ENCODE measurements around the gene SNX30. TPM values are rescaled to one million over a fixed set of nuclear protein-coding genes. Genes with fewer than 3 reads are reported as not detected.

The SNX30 gene
- total RNA-seq, 3 donors from 2014 or later = 2.3 to 3.8 (median 3.2) TPM

GRCh38 chr9:112896131-112896530, 145.6 kb downstream of the SNX30 start:
- Mint-ChIP-seq H3K4me3 (no peak overlapping the region), H3K27me3 (ENCODE audit: low read depth) (peaks cover 50% of the 10 kb centered on the region), H3K9me3 (no peaks in the 10 kb centered on the region), H3K36me3 (ENCODE audit: insufficient read depth) (no peaks in the 10 kb centered on the region), H3K4me1 (ENCODE audit: low read depth) (peaks cover 2% of the 10 kb centered on the region)
- ATAC-seq (no peak), DNase-seq (no peak)

- no peaks in the 10 kb centered on the region for H3K9me3 Mint-ChIP-seq
- DNase-seq (no peak), ATAC-seq (no peak)
- peaks cover 2% of the 10 kb centered on the region for H3K4me1 Mint-ChIP-seq (ENCODE audit: low read depth)
- H3K36me3 Mint-ChIP-seq (ENCODE audit: insufficient read depth) = no peaks in the 10 kb centered on the region
- no peak overlapping the region for H3K4me3 Mint-ChIP-seq
- peaks cover 40% of the 10 kb centered on the region for H3K27me3 Mint-ChIP-seq (ENCODE audit: low read depth)
Observed at GRCh38 chr9:112898872-112899311, 148.3 kb downstream of the SNX30 start.

GRCh38 chr9:112900488-112900887, 149.9 kb downstream of the SNX30 start:
- H3K4me3 Mint-ChIP-seq = no peak overlapping the region
- peaks cover 2% of the 10 kb centered on the region for H3K4me1 Mint-ChIP-seq (ENCODE audit: low read depth)
- ATAC-seq (no peak), DNase-seq (no peak)
- peaks cover 43% of the 10 kb centered on the region for H3K27me3 Mint-ChIP-seq (ENCODE audit: low read depth)
- no peaks in the 10 kb centered on the region for H3K36me3 Mint-ChIP-seq (ENCODE audit: insufficient read depth)
- H3K9me3 Mint-ChIP-seq = no peaks in the 10 kb centered on the region

- no peaks in the 10 kb centered on the region for H3K36me3 Mint-ChIP-seq (ENCODE audit: insufficient read depth)
- no peak for ATAC-seq
- H3K4me3 Mint-ChIP-seq = no peak overlapping the region
Observed at GRCh38 chr9:112900901-112901300, 150.3 kb downstream of the SNX30 start.

GRCh38 chr9:112905084-112905483, 154.5 kb downstream of the SNX30 start:
- ATAC-seq = no peak
- Mint-ChIP-seq H3K36me3 (ENCODE audit: insufficient read depth) (no peaks in the 10 kb centered on the region), H3K9me3 (no peaks in the 10 kb centered on the region), H3K4me3 (no peak overlapping the region), H3K27me3 (ENCODE audit: low read depth) (peaks cover 27% of the 10 kb centered on the region), H3K4me1 (ENCODE audit: low read depth) (no peaks in the 10 kb centered on the region)
- DNase-seq = no peak

More at GRCh38 chr9:112900901-112901300, 150.3 kb downstream of the SNX30 start:
- no peaks in the 10 kb centered on the region for H3K9me3 Mint-ChIP-seq
- H3K27me3 Mint-ChIP-seq (ENCODE audit: low read depth) = peaks cover 42% of the 10 kb centered on the region
- DNase-seq = no peak
- H3K4me1 Mint-ChIP-seq (ENCODE audit: low read depth) = peaks cover 2% of the 10 kb centered on the region

GRCh38 chr9:112911736-112912135, 161.2 kb downstream of the SNX30 start:
- no peak overlapping the region for H3K4me3 Mint-ChIP-seq
- ATAC-seq = no peak
- no peaks in the 10 kb centered on the region for H3K9me3 Mint-ChIP-seq
- H3K27me3 Mint-ChIP-seq (ENCODE audit: low read depth) = peaks cover 5% of the 10 kb centered on the region
- H3K4me1 Mint-ChIP-seq (ENCODE audit: low read depth) = no peaks in the 10 kb centered on the region
- H3K36me3 Mint-ChIP-seq (ENCODE audit: insufficient read depth) = no peaks in the 10 kb centered on the region
- no peak for DNase-seq

GRCh38 chr9:112912636-112913035, 162.1 kb downstream of the SNX30 start:
- H3K27me3 Mint-ChIP-seq (ENCODE audit: low read depth) = peaks cover 3% of the 10 kb centered on the region
- no peak overlapping the region for H3K4me3 Mint-ChIP-seq
- no peaks in the 10 kb centered on the region for H3K36me3 Mint-ChIP-seq (ENCODE audit: insufficient read depth)
- no peak for ATAC-seq
- no peak for DNase-seq
- no peaks in the 10 kb centered on the region for H3K9me3 Mint-ChIP-seq
- H3K4me1 Mint-ChIP-seq (ENCODE audit: low read depth) = no peaks in the 10 kb centered on the region

GRCh38 chr9:112913326-112913725, 162.8 kb downstream of the SNX30 start:
- H3K9me3 Mint-ChIP-seq = no peaks in the 10 kb centered on the region
- no peaks in the 10 kb centered on the region for H3K36me3 Mint-ChIP-seq (ENCODE audit: insufficient read depth)
- H3K27me3 Mint-ChIP-seq (ENCODE audit: low read depth) = peaks cover 3% of the 10 kb centered on the region
- DNase-seq (no peak), ATAC-seq (no peak)
- H3K4me1 Mint-ChIP-seq (ENCODE audit: low read depth) = no peaks in the 10 kb centered on the region
- H3K4me3 Mint-ChIP-seq = no peak overlapping the region

- H3K36me3 Mint-ChIP-seq (ENCODE audit: insufficient read depth) = no peaks in the 10 kb centered on the region
- ATAC-seq (no peak), DNase-seq (no peak)
- no peaks in the 10 kb centered on the region for H3K4me1 Mint-ChIP-seq (ENCODE audit: low read depth)
- no peak overlapping the region for H3K4me3 Mint-ChIP-seq
- no peaks in the 10 kb centered on the region for H3K9me3 Mint-ChIP-seq
- peaks cover 3% of the 10 kb centered on the region for H3K27me3 Mint-ChIP-seq (ENCODE audit: low read depth)
Observed at GRCh38 chr9:112914524-112914923, 164.0 kb downstream of the SNX30 start.

- ATAC-seq (no peak), DNase-seq (no peak)
- H3K4me1 Mint-ChIP-seq (ENCODE audit: low read depth) = no peaks in the 10 kb centered on the region
- no peaks in the 10 kb centered on the region for H3K36me3 Mint-ChIP-seq (ENCODE audit: insufficient read depth)
- peaks cover 8% of the 10 kb centered on the region for H3K27me3 Mint-ChIP-seq (ENCODE audit: low read depth)
- no peak overlapping the region for H3K4me3 Mint-ChIP-seq
- no peaks in the 10 kb centered on the region for H3K9me3 Mint-ChIP-seq
Observed at GRCh38 chr9:112917047-112917986, 166.8 kb downstream of the SNX30 start.

- Mint-ChIP-seq H3K4me3 (no peak overlapping the region), H3K4me1 (ENCODE audit: low read depth) (no peaks in the 10 kb centered on the region), H3K9me3 (no peaks in the 10 kb centered on the region), H3K27me3 (ENCODE audit: low read depth) (peaks cover 7% of the 10 kb centered on the region), H3K36me3 (ENCODE audit: insufficient read depth) (no peaks in the 10 kb centered on the region)
- ATAC-seq = no peak
- DNase-seq = no peak
Observed at GRCh38 chr9:112917987-112918362, 167.4 kb downstream of the SNX30 start.

GRCh38 chr9:112921549-112921948, 171.0 kb downstream of the SNX30 start:
- Mint-ChIP-seq H3K4me3 (no peak overlapping the region), H3K36me3 (ENCODE audit: insufficient read depth) (no peaks in the 10 kb centered on the region), H3K4me1 (ENCODE audit: low read depth) (no peaks in the 10 kb centered on the region), H3K9me3 (no peaks in the 10 kb centered on the region), H3K27me3 (ENCODE audit: low read depth) (peaks cover 7% of the 10 kb centered on the region)
- ATAC-seq (no peak), DNase-seq (no peak)
